A673 (cell line): ENCODE measurements around the gene ITPR1.

Experiments used
- EZH2 ChIP-seq: fragments of 200-600 bp; sonication (generic); IDR thresholded peaks from 2 replicates; pipeline ENCODE4 v1.6.1; 2017; ENCODE audit warnings: borderline replicate concordance, low read depth, mild to moderate bottlenecking, mixed read lengths, antibody characterized with exemption, low read length; ENCODE audit not compliant: poor library complexity, severe bottlenecking
- TF ChIP-seq, protein P1 (sequence below): fragments of 300-800, 200-600 bp; sonication (generic); conservative IDR thresholded peaks from 2 replicates; pipeline ENCODE4 v1.5.1; 2017; ENCODE audit warnings: low read depth, mild to moderate bottlenecking, antibody characterized with exemption, low read length, moderate library complexity, mixed read lengths

DNA sequence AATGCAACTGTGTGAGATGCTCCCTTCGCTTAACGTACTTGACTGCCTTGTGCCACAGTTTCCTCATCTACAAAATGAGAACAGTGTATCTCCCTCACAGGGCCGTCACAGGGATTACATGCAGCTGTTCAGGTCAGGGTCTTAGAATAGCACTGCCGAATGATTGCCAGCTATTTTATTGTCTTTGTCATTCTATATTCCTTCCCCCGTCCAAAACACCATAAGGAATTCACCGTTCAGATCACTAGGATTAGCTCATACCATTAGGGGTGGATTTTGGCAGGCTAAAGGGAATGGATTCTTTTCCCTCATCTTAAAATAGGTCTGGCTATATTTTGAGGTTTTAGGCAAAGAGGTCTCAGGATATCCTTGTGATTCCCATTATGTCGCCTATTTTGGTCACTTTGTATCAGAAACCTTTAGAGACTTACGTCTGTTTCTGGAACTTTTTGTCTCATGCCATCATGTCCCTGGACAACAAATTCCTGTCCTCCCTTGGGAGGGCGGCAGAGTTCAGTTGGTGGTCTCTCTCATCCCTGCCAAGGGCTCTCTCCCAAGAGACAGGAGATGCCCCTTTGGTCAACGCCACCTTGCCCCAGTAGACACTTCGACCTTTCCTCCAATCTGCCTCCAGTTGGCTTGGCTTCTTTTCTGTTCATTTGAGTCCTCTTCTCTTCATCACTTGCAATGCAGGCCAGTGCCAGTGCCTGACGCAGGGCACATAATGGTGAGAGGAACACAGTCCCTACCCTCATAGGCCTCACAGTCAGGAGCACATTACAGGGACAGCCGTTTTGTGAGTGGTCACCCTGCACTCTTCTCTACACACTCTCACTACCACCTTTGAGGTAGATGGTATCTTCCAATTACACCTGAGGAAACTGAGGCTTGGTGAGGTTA lies 314.5 kb downstream of the ITPR1 start:
- TF ChIP-seq, protein P1, sequence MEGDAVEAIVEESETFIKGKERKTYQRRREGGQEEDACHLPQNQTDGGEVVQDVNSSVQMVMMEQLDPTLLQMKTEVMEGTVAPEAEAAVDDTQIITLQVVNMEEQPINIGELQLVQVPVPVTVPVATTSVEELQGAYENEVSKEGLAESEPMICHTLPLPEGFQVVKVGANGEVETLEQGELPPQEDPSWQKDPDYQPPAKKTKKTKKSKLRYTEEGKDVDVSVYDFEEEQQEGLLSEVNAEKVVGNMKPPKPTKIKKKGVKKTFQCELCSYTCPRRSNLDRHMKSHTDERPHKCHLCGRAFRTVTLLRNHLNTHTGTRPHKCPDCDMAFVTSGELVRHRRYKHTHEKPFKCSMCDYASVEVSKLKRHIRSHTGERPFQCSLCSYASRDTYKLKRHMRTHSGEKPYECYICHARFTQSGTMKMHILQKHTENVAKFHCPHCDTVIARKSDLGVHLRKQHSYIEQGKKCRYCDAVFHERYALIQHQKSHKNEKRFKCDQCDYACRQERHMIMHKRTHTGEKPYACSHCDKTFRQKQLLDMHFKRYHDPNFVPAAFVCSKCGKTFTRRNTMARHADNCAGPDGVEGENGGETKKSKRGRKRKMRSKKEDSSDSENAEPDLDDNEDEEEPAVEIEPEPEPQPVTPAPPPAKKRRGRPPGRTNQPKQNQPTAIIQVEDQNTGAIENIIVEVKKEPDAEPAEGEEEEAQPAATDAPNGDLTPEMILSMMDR, result no peak
- TF ChIP-seq EZH2, result no peak
